Mononuclear cell (primary cell): Measurements from ENCODE around the gene TMEM203. TPM values are rescaled to one million over a fixed set of nuclear protein-coding genes. Genes with fewer than 3 reads are reported as not detected.

Experiments used
- H3K27me3 ChIP-seq: 2 replicates; pipeline ENCODE4 v1.6.0; 2011; ENCODE audit warnings: low read length, control low read depth; ENCODE audit not compliant: insufficient read depth
- H3K4me1 ChIP-seq: 2 replicates; pipeline ENCODE4 v1.5.1; 2011; ENCODE audit warnings: mild to moderate bottlenecking, low read length, control low read depth; ENCODE audit not compliant: insufficient read depth
- H3K4me3 ChIP-seq: 2 replicates; pipeline ENCODE4 v1.5.1; 2011; ENCODE audit warnings: mild to moderate bottlenecking, low read length, moderate library complexity
- H3K9me3 ChIP-seq: 2 replicates; pipeline ENCODE4 v1.5.1; 2011; ENCODE audit warnings: low read depth, mild to moderate bottlenecking, control low read depth, low read length
- total RNA-seq: library from RNA; depleted of rRNA; stranded (reverse); fragments of >200 nt; gene quantifications from one replicate; pipeline ENCODE4 v1.2.3, GENCODE V29; 2012

TMEM203 gene
- total RNA-seq, 1 donor, result 21.1 TPM

GRCh38 chr9:137200311-137201204 lies 4.9 kb downstream of the TMEM203 start, which contains the start of gene TPRN:
Gene TPRN, minus strand, starts transcription at chr9:137200741. Its CDS starts 30 bp downstream, at chr9:137200711.
- Histone ChIP-seq H3K9me3 (no peaks in the 10 kb centered on the region), H3K4me3 (peak within 1 kb of the TSS; percentile 57), H3K27me3 (no peaks in the 10 kb centered on the region), H3K4me1 (peaks cover 43% of the 10 kb centered on the region)

GRCh38 chr9:137199411-137200121 lies 5.9 kb downstream of the TMEM203 start:
- no peak overlapping the region for H3K4me3 ChIP-seq
- H3K4me1 ChIP-seq, result peaks cover 36% of the 10 kb centered on the region
- H3K27me3 ChIP-seq, result no peaks in the 10 kb centered on the region
- H3K9me3 ChIP-seq, result no peaks in the 10 kb centered on the region

- H3K27me3 ChIP-seq, result no peaks in the 10 kb centered on the region
- peaks cover 30% of the 10 kb centered on the region for H3K4me1 ChIP-seq
- no peaks in the 10 kb centered on the region for H3K9me3 ChIP-seq
- no peak overlapping the region for H3K4me3 ChIP-seq
These were observed 6.6 kb downstream of the TMEM203 start for GRCh38 chr9:137198902-137199283.

- peaks cover 28% of the 10 kb centered on the region for H3K4me1 ChIP-seq
- H3K9me3 ChIP-seq, result no peaks in the 10 kb centered on the region
- H3K27me3 ChIP-seq, result no peaks in the 10 kb centered on the region
- no peak overlapping the region for H3K4me3 ChIP-seq
These were observed 7.2 kb downstream of the TMEM203 start for GRCh38 chr9:137198051-137198901.

GRCh38 chr9:137195525-137196220 lies 9.8 kb downstream of the TMEM203 start:
- H3K27me3 ChIP-seq, result no peaks in the 10 kb centered on the region
- peaks cover 13% of the 10 kb centered on the region for H3K4me1 ChIP-seq
- no peak overlapping the region for H3K4me3 ChIP-seq
- no peaks in the 10 kb centered on the region for H3K9me3 ChIP-seq

- H3K9me3 ChIP-seq, result no peaks in the 10 kb centered on the region
These were observed 10.5 kb downstream of the TMEM203 start for GRCh38 chr9:137194909-137195308.

GRCh38 chr9:137194388-137194787 lies 11.1 kb downstream of the TMEM203 start:
- Histone ChIP-seq H3K9me3 (no peaks in the 10 kb centered on the region), H3K4me1 (peaks cover 19% of the 10 kb centered on the region), H3K4me3 (no peak overlapping the region), H3K27me3 (no peaks in the 10 kb centered on the region)

More at GRCh38 chr9:137194909-137195308, 10.5 kb downstream of the TMEM203 start:
- H3K27me3 ChIP-seq, result no peaks in the 10 kb centered on the region
- H3K4me3 ChIP-seq, result no peak overlapping the region
- peaks cover 17% of the 10 kb centered on the region for H3K4me1 ChIP-seq

- no peak overlapping the region for H3K4me3 ChIP-seq
- H3K27me3 ChIP-seq, result no peaks in the 10 kb centered on the region
- H3K9me3 ChIP-seq, result no peaks in the 10 kb centered on the region
- peaks cover 18% of the 10 kb centered on the region for H3K4me1 ChIP-seq
These were observed 11.7 kb downstream of the TMEM203 start for GRCh38 chr9:137193771-137194170.

- H3K4me1 ChIP-seq, result peaks cover 16% of the 10 kb centered on the region
These were observed 12.6 kb downstream of the TMEM203 start for GRCh38 chr9:137192859-137193258.

GRCh38 chr9:137192448-137192780 lies 13.0 kb downstream of the TMEM203 start:
- Histone ChIP-seq H3K9me3 (no peaks in the 10 kb centered on the region), H3K27me3 (no peaks in the 10 kb centered on the region), H3K4me1 (peaks cover 21% of the 10 kb centered on the region), H3K4me3 (no peak overlapping the region)

More at GRCh38 chr9:137192859-137193258, 12.6 kb downstream of the TMEM203 start:
- Histone ChIP-seq H3K9me3 (no peaks in the 10 kb centered on the region), H3K4me3 (no peak overlapping the region), H3K27me3 (no peaks in the 10 kb centered on the region)

GRCh38 chr9:137191691-137192447 lies 13.6 kb downstream of the TMEM203 start:
- H3K4me3 ChIP-seq, result no peak overlapping the region
- no peaks in the 10 kb centered on the region for H3K9me3 ChIP-seq
- H3K27me3 ChIP-seq, result no peaks in the 10 kb centered on the region
- H3K4me1 ChIP-seq, result peaks cover 26% of the 10 kb centered on the region

GRCh38 chr9:137191245-137191644 lies 14.2 kb downstream of the TMEM203 start:
- H3K4me3 ChIP-seq, result no peak overlapping the region
- H3K4me1 ChIP-seq, result peaks cover 33% of the 10 kb centered on the region
- H3K27me3 ChIP-seq, result no peaks in the 10 kb centered on the region
- no peaks in the 10 kb centered on the region for H3K9me3 ChIP-seq

GRCh38 chr9:137190315-137190856 lies 15.1 kb downstream of the TMEM203 start:
- no peak overlapping the region for H3K4me3 ChIP-seq
- H3K9me3 ChIP-seq, result no peaks in the 10 kb centered on the region
- H3K4me1 ChIP-seq, result peaks cover 38% of the 10 kb centered on the region
- H3K27me3 ChIP-seq, result no peaks in the 10 kb centered on the region
